CD4-positive, alpha-beta T cell treated with Interleukin-6 at 100 ng/mL for 8 hours (primary cell): ENCODE results near the gene ADSS1.

Source experiments
- DNase-seq: peaks from one replicate; pipeline ENCODE4 v3.0.0-alpha.2; 2020; ENCODE audit warnings: mixed read lengths, low spot score

Gene ADSS1

DNA sequence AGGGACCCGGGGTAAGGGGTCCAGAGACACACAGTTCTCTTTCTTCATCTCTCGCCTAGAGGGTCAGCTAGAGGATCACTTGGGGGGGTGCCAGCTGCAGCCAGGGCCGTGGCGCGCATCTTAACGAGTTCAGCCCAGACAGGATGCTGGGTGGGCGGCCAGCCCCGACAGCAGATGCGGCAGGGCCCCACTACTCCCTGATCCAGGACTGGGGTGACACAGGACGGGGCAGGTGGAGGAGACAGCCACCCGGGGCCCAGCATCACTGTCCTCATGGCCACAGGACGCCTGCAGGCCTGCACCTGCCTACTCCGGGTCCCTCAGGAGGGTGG, 58.7 kb downstream of the ADSS1 start:
- DNase-seq = no peak

DNA sequence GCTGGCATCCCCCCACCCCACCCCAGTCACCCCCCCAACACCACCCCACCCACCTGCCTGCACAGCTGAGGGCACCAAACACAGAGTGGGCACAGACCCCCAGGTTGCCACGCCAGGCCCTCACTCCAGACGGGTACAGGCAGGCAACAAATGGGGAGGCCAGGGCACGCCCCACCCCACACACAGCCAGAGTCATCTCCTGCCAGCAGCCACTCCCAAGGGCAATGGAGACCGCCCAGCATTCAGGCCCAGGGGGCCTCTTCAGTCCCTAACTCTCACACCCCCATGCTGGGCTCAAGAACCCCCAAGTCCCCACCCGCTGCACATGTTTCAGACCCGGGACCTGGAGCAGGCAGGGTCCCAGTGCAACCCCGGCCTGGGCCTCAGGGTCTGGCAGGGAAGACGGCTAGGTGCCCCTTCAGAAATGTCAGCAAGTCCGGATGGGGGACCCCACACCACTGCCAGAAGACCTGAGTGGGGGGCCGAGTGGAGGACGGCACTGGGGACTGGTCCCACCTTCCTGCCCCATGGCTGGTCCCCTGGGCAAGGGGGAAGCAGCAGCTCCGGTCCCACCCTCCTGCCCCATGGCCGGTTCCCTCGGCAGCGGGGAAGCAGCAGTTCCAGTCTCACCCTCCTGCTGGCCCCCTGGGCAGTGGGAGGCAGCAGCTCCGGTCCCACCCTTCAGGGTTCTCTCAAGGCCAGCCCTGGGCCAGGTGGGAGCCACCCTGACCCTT, 59.6 kb downstream of the ADSS1 start:
- no peak for DNase-seq

DNA sequence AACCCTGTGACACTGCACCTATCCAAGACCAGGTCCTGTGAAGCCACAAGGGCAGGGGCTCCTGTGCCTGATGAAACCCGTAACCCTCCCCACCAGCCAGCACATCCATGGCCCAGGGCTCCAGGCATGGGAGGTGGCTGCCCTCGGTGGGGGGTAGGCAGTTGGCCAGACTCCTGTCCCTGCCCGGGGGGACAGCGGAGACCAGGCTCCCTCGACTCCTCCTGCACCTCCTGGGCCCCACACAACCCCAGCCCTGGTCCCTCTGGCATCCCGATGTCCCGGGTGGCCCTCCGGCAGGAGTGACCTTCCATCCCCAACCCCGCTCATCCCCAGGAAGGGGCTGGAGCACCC, 60.2 kb downstream of the ADSS1 start:
- no peak for DNase-seq

DNA sequence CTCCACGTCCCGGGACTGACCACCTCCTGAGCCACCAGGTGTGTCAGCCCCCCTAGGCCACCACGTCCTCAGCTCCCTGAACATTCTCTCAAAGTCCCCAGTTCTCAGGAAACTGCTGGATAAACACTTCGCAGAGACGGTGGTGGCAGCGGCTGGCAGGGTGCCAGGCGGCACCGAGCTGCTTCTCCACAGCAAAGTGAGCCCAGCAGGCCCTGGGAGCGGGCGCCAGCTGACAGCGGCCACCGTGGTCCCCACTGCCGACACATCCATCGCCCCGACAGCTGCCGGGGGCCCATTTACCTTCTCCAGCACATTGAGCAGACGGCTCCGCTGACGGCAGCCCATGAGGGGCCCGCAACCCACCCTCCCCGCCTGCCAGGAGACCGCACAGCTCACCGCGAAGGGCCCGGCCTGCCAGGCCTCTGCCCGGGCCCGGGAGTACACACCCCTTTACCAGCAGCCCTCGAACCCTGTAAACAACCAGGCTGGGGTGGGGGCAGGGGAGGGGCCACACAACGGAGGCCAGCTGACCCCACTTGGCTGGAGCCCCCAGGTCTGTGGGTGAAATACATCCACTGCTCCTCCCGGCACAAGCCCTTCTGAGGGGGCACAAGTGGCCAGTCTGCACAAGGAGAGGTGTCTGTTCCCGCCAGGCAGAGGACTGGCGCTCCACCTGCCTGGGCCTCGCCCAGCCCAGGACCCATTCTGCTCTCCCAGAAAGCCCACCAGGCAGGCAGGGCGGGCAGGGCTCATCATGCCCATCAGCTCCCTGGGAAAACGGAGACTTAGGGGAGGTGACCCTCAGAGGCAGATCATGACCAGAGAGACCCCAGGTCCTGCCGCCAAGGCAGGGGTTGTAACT, 61.0 kb downstream of the ADSS1 start:
- no peak for DNase-seq

DNA sequence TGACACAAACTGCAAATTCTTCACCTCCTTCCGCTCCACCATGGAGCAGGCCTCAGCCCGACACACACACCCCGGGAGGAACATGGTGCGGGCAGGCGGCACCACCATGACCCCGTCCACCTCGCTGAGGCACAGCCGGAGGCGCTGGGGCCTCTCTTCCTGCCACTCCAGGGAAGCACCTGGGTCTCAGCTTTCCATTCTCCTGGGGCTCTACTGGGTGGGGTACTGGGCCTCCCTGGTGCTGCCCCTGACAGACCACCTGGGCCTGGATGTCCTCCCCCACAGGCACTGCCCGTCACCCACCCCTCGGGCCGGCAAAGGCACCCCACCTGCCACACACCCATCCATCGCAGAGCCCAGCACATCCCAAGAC, 61.7 kb downstream of the ADSS1 start:
- no peak for DNase-seq

DNA sequence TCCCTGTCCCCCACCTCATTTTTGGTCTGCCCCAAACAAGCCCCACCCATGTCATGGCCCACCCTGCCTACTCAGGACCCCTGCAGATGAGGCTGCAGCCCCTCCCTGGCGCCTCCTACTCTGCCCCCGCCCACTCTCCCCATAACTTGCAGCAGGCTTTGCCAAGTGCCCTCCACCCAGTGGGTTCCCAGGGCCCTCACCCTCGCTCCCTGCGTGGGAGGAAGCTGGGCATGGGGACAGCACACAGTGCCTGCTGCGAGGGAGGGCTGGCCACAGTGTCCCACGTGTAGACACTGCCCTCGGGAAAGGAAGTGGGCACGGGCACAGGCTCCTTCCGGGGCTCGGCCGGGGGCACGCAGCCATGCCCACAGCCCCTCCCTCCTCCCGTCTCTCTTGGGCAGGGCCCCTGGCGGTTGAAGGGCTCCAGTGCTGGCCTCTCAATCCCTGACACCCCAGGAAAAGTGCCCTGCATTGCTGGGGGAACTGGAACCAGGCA, 62.1 kb downstream of the ADSS1 start:
- peak; percentile 15 for DNase-seq

DNA sequence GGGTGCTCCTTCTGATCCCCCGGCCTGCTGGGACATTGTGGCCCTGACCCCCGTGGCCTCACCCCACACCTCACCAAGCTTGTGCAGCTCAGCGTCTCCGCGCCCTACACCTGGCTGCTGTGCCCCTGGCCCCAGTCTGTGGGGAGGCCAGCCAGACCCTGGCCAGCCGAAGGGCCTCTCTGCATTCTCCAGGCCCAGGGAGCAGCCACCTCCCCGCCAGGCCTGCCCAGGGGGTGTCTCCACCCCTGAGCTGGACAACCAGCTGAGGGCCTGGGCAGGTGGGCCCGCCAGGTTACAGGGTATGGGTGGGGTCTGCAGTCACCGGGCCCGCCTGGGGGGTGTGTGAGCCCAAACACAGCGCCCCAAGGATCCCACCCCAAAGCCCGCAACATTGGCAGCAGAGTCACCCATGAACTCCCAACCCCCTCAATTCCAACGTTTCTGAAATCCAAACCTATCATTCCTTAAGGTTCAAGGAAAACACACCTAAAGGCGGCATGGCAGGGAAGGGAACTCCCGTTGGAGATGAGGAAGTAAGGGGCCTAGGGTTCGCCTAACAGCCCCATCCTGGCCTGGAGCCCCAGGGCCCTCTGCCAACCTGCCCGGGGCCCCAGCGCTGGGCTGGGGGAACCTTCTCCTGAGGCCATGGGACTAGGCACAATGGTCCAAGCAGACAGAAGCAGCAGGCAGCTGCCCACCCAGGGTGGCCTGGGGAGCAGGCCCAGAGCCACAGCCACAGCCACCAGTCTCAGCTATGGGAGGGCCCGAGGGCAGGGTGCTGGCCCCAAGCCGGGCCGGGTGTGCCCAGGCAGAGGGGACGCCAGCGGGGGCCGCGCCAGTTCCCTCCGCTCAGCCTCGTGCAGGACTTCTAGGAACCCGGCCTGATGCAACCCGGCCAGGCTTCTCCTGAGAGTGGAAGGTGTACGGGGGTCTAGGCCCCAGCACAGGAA, 63.0 kb downstream of the ADSS1 start:
- no peak for DNase-seq

DNA sequence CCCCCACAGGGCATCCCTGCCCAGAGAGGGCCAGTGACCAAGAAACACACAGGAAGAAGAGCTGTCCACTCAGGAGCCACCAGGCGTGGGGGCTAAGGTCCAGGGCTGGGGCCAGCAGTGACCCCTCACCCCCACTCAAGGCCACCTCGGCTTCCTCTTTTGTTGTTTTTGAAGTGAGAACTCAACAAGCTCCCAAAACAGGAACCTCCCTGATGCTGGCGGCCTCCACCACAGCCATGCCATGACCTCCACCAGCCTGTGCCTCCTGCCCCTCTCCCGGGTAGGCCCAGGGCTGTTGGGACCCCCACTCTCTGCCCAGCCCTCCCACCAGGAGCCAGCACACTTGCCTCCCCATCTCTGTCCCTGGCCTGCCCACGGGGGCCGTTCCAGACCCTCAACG, 63.7 kb downstream of the ADSS1 start:
- no peak for DNase-seq

DNA sequence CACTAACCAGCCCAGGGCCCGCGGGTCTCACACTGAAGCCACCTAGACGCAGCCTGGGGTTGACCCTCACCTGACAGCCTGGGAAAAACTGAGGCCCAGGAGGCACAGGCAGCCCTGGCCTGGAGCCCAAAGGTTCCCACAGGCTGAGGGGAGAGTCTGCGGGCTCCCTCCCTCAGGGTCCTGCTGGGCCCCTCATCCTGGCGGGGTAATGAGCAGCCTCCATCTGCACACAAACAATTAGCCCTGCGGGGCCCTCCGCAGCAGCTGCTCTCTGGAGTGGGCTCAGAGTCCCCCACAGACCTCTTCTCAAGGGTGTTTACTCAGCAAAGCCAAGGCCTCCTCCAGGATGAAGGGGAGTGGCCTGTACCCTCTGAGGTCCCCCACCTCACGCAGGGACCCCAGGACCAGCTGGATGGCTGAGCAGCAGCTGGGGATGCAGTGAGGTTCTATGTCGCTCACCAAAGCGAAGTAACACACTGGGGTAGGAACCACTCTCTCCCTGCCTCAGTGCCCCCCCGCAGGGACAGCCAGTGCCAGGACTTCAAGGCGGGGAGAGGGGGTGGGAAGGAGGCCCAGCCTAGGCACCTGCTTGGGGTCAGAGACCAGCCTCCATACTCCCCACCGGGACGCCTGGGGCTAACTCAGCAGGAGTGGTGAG, 64.3 kb downstream of the ADSS1 start:
- DNase-seq = no peak

DNA sequence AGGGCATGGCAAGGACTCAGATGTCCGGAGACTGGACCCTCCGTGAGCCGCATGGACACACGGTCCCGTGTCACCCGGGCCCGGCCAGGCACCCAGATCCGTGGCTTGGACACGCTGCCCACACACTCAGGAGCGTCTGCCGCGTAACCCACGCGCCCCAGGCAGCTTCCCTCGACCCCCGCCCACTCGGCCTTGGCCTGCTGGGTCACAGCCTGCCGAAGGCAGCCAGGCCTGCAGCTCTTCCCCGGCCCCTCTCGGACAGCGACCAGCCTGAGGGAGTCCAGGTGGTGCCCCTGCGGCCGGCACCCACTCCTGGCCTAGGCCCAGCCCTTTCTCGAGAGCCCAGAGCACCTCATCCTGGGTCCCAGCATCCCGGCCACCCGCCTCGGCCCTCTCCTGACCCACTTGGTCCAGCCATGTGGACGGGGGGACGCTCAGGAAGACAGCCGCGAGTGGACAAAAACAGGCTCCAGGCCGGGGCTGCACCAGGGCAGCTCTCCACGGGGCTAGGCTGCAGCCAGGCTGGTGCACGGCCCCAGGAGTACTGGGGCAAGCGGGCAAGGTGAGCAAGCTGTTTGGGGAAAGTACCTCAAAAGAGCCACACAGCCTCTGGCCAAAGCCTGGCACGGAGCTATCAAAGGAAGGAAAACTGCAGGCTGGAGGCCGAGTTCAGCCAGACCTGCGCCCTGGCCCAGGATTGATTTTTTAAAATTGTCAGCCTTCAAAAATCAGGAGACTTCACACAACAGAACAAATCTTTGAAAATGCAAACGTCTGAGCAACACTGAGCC, 65.0 kb downstream of the ADSS1 start:
- no peak for DNase-seq

DNA sequence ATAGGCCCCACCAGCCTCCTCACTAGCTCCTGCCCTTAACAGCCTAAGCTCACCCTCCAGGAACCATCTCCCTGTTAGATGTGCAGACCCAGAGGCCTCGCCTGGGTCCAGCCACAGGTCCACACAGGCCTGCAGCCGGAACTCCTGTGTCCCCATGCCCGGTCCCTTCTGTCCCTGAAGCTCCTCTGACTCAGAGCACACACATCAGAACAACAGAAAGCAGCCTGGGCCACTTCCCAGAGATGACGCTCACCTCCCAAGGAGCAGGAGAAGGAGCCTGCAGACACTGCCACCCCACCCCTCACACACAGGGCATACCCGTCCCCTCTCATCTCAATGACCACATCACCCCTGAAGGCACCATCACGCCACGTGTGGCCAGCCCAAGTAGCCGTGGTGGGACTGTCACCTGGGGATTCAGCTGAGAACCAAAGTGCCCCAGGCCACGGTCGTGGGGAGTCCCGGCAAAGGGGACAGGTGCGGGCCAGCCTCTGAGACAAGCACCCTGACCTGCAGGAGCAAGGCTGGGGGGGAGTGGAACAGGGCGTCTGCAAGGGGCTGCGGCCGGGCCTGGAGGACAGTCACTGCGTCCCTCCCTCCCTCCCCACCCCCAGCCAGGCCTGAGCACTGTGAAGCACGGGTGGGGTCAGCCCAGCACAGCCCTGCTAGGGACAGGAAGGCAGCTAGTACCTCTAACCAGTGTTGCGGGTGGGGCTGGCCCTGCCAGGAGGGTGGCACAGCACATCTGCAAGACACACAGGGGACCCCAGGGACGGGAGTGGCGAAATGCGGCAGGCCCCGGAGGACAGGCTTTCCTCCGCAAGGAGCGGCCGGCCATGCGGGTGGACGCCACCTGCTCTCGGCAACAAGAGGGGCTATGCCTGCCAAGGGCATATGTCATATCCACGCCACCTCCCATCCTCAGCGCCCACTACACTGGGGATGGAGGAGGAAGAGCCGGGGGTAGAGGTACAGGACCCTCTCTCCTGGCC, 66.0 kb downstream of the ADSS1 start:
- no peak for DNase-seq

DNA sequence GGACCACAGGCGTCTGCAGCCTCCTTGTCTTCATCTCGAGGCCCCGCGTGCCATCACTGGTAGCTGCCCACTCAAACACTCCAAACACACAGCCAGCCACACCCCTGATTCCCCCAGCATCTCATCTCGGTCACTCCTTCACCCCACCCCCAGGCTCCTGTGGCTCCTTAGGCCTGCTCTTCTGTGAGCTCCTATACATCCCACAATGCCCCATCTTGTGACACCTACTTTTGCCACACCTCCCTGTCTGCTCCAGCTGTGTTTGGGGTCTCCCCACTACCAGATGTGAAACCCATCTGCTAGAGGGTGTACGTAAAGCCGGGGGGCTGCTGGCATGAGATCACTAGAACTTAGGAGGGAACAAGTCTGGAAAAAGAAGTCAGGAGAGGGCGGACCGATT, 67.4 kb downstream of the ADSS1 start:
- no peak for DNase-seq

DNA sequence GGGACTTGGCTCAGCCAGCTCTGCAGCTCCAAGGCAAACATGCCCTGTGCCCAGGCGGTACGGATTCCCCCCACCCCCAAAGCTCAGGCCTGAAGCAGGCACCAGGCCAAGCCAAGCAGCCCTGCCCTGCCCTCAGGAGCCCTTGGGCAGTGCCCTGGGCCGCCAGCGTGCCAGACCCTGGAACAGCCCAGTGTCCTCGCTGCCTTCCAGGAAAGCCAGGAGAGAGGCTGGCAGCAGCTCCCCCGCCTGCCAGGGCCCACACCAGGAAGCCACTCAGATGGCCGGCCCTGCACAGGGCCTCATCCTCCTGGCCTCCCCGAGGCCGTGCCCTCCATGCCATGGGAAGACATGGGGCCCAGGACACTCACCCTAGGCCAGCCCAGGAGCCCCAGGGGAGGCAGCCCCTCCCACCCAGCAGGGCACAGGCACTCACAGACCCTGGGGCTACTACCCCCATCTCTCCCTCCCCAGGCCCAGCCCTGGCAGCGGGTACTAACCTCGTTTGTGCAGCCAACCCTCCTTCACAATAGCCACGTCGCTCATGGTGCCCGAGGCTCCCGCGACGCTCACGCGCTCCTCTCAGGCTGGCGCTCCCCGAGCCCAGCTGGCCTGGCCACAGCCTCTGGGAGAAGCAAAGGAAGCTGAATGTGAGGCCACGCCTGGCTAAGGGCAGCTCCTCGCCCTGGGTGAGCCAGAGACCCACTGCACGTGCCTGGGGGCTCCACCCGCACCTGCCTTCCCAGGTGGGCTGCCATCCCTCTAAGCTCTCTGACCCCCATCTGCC, 68.3 kb downstream of the ADSS1 start:
- no peak for DNase-seq

DNA sequence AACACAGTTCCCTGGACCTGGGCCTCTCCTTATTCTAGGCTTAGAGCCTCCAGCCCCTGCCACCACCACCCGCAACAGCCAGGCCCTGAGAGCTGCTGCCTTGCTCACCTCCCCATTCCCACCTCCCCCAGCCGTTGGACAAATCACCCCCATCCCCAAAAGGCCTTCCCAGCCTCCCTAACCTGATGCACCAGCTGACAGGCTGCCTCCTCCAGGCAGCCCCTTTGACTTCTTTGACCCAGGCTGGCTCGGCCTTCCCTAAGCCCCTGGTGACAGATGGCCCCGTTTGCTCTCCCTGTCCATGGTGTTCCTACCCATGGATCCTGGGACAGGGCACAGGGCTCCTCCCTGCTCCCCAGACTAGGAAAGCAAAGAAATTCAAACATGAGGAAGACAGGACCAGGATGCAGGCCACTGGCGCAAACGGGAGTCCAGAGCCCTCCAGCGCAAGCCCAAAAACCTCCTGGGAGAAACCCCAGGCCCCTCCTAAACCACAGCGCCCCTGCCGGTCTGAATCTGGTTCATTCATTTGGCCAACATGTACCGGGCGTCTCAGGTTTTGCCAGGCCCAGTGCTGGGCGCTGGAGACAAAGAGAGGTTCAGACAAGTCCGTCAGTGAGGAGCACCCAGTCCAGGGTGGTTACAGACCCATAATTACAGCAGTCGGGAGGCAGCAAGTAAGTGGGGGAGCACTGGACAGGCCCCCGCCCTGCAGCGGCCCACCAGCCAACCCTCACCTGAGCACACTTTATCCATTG, 69.1 kb downstream of the ADSS1 start:
- DNase-seq = no peak

DNA sequence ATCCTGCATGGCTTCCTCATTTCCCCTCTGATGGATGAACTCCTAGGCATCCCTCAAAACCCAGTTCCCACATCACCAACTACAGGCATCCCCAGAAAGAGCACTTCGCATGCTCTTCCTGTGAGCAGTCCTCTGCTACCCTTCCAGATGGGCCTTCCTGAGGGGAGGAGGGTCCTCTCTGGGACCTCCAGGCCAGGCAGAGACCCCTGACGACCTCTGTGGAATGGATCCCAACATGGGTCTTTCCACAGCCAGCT, 69.6 kb downstream of the ADSS1 start:
- DNase-seq = no peak

DNA sequence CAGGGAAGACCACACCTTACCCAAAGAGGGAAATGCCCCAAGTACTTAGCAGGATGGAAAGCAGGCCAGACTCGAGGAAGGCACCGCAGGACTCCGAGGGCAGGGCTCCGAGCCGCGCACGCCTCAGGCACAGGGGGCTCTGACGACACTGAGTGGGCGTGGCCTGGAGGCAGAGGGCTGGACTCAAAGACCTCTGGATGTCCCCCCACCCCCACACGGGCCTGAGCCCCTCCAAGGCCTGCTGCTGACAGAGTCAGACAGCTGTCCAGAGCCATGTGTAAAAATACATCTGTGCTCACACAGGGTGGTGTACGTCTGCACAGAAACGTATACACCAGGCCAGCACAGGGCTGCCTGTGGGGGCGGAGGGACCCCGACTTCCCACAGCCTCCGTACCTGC, 70.1 kb downstream of the ADSS1 start:
- DNase-seq = no peak

DNA sequence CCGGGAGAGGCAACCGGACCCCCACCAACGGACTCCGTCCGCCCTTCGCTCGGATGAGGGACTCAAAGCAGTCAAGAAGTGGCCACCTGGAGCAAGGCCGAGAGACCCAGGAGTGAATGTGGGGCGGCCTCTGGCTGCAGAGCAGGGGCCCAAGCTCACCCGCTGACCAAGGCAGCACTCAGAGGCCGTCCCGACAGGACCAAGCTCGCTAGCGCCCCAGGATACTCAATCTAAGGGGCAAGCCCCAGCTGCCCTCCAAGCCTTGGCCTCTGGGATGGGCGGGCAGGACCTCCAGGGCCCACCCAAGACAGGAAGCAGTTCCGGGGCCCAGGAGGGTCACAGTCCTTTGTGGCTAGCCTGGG, 70.6 kb downstream of the ADSS1 start:
- DNase-seq = no peak

DNA sequence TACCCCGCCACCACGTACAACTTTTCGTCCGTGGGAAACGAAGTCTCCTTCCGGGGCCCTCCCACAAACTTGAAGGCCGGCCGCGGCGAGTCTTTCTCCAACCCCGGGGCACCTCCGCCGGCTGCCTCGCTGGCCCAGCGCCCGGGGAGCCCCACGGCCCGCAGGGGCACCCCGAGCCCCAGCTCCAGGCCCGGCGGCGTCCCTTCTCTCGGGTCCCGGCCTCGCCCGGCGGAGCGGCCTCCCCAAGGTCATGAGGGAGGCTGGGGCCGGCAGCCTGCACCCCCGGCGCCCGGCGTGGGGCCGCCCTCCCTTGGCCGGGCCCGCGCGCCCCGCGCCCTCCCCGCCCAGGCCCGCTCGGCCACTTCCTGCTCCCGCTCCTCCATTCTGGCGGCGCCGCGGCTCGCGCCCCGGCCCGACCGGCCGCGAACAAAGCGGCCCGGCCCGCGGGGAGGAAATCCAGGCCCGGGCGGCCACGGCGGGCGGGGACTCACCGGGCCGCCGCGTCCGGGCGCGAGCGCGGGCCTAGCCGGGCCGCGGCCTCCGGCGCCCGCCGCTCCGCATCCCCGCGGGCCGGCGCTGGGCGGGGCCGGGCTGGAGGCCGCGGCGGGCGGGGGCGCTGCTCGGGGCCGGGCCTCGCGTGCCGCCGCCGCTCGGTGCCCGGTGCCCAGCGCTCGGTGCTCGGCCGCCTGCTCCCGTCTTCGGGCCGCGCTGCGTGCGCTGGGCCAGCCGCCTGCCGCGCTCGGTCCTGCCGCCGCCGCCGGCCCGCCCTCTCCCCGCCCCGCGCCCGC, 71.2 kb downstream of the ADSS1 start, which contains the start of gene AKT1:
Gene AKT1 (minus strand): TSS at position 756 of the 788 bp plus-strand sequence. CDS start 3,105 bp downstream, outside the sequence.
- DNase-seq = no peak
